Mesendoderm (in vitro differentiated cells): Measurements from ENCODE around the gene SEC16B.

ENCODE experiments used
- DNase-seq: peaks from one replicate; pipeline ENCODE4 v3.0.0; 2013
- H2AK5ac ChIP-seq: 2 replicates; pipeline ENCODE4 v1.6.1; 2013; ENCODE audit warnings: low read length, inconsistent platforms
- H2BK120ac ChIP-seq: 2 replicates; pipeline ENCODE4 v1.6.1; 2013; ENCODE audit warnings: low read depth, mild to moderate bottlenecking, low read length, moderate library complexity, mixed read lengths
- H2BK15ac ChIP-seq: replicated peaks from 2 replicates; pipeline ENCODE4 v1.6.1; 2013; ENCODE audit warnings: low read depth, mild to moderate bottlenecking, moderate library complexity
- H2BK5ac ChIP-seq: 2 replicates; pipeline ENCODE4 v1.6.1; 2013; ENCODE audit warnings: low read length, inconsistent platforms
- H3K18ac ChIP-seq: 2 replicates; pipeline ENCODE4 v1.6.1; 2013; ENCODE audit warnings: mild to moderate bottlenecking, low read length, mixed read lengths
- H3K23ac ChIP-seq: one replicate; pipeline ENCODE4 v1.6.1; 2013; ENCODE audit warnings: low read length
- H3K27ac ChIP-seq: 2 replicates; pipeline ENCODE4 v1.5.1; 2013; ENCODE audit warnings: low read depth, mild to moderate bottlenecking, inconsistent platforms, low read length, moderate library complexity
- H3K27me3 ChIP-seq: 2 replicates; pipeline ENCODE4 v1.6.1; 2013; ENCODE audit warnings: low read length, control low read depth, mild to moderate bottlenecking, inconsistent platforms; ENCODE audit not compliant: insufficient read depth, poor library complexity
- H3K36me3 ChIP-seq: 2 replicates; pipeline ENCODE4 v1.6.1; 2013; ENCODE audit warnings: low read length, inconsistent platforms; ENCODE audit not compliant: control insufficient read depth, insufficient read depth
- H3K4ac ChIP-seq: one replicate; pipeline ENCODE4 v1.6.1; 2013; ENCODE audit warnings: low read depth, mild to moderate bottlenecking, low read length, moderate library complexity
- H3K4me1 ChIP-seq: 2 replicates; pipeline ENCODE4 v1.6.1; 2013; ENCODE audit warnings: low read depth, low read length, inconsistent platforms; ENCODE audit not compliant: control insufficient read depth
- H3K4me2 ChIP-seq: 2 replicates; pipeline ENCODE4 v1.6.1; 2013; ENCODE audit warnings: low read length
- H3K4me3 ChIP-seq: 2 replicates; pipeline ENCODE4 v1.5.1; 2013; ENCODE audit warnings: mild to moderate bottlenecking, low read length
- H3K56ac ChIP-seq: one replicate; pipeline ENCODE4 v1.6.1; 2013; ENCODE audit warnings: low read length
- H3K79me1 ChIP-seq: 2 replicates; pipeline ENCODE4 v1.6.1; 2013; ENCODE audit warnings: low read length, inconsistent platforms
- H3K79me2 ChIP-seq: 2 replicates; pipeline ENCODE4 v1.6.1; 2013; ENCODE audit warnings: mild to moderate bottlenecking, low read length; ENCODE audit not compliant: control insufficient read depth, insufficient read depth
- H3K9ac ChIP-seq: 2 replicates; pipeline ENCODE4 v1.6.1; 2013; ENCODE audit warnings: low read length, inconsistent platforms
- H4K5ac ChIP-seq: one replicate; pipeline ENCODE4 v1.6.1; 2013; ENCODE audit warnings: low read length
- H4K8ac ChIP-seq: one replicate; pipeline ENCODE4 v1.6.1; 2013; ENCODE audit warnings: low read depth, mild to moderate bottlenecking, control low read depth, low read length, moderate library complexity
- WGBS: extraction: QIAGEN DNeasy Blood & Tissue Kit; methylation state at CpG from one replicate; pipeline ENCODE4 v1.1.7; 2013; ENCODE audit warnings: low lambda C conversion rate, missing lambda C conversion rate; ENCODE audit not compliant: insufficient coverage; ENCODE audit errors: extremely low coverage; 5-methylcytosine and 5-hydroxymethylcytosine counted together

SEC16B gene

GRCh38 chr1:178010674-178011464 is 41.0 kb upstream of the SEC16B start:
- H3K36me3 ChIP-seq: no peaks in the 10 kb centered on the region
- H4K8ac ChIP-seq: no peak overlapping the region
- H2BK15ac ChIP-seq: no peak overlapping the region
- no peak overlapping the region for H4K5ac ChIP-seq
- no peaks in the 10 kb centered on the region for H3K79me2 ChIP-seq
- no CpG with 5 or more reads among the region's 10 CpGs for WGBS
- no peak overlapping the region for H3K27ac ChIP-seq
- peak overlapping the region; percentile 36 for H3K4ac ChIP-seq
- no peak for DNase-seq
- no peaks in the 10 kb centered on the region for H3K79me1 ChIP-seq
- H3K27me3 ChIP-seq: no peaks in the 10 kb centered on the region
- no peak overlapping the region for H2BK5ac ChIP-seq
- H3K9ac ChIP-seq: no peak overlapping the region
- H2BK120ac ChIP-seq: no peak overlapping the region
- no peak overlapping the region for H3K18ac ChIP-seq
- H3K56ac ChIP-seq: peak overlapping the region; percentile 25
- H2AK5ac ChIP-seq: no peak overlapping the region
- no peak overlapping the region for H3K23ac ChIP-seq
- H3K4me2 ChIP-seq: no peak overlapping the region
- no peak overlapping the region for H3K4me3 ChIP-seq
- H3K4me1 ChIP-seq: peaks cover 7% of the 10 kb centered on the region

- Histone ChIP-seq H2BK120ac (no peak overlapping the region), H3K79me2 (no peaks in the 10 kb centered on the region)
These were observed 36.2 kb upstream of the SEC16B start for GRCh38 chr1:178006043-178006442.

GRCh38 chr1:178005450-178005849 is 35.6 kb upstream of the SEC16B start:
- Histone ChIP-seq H3K79me1 (no peaks in the 10 kb centered on the region), H4K8ac (no peak overlapping the region), H3K23ac (no peak overlapping the region), H3K56ac (no peak overlapping the region), H2AK5ac (no peak overlapping the region), H2BK120ac (no peak overlapping the region), H3K9ac (no peak overlapping the region), H3K4me3 (no peak overlapping the region), H3K4me1 (no peaks in the 10 kb centered on the region), H4K5ac (no peak overlapping the region), H3K18ac (no peak overlapping the region), H3K4me2 (no peak overlapping the region), H2BK5ac (no peak overlapping the region), H3K4ac (no peak overlapping the region), H3K27me3 (no peaks in the 10 kb centered on the region), H3K27ac (no peak overlapping the region), H2BK15ac (no peak overlapping the region), H3K36me3 (no peaks in the 10 kb centered on the region), H3K79me2 (no peaks in the 10 kb centered on the region)
- WGBS: no CpG with 5 or more reads among the region's 5 CpGs
- DNase-seq: no peak

More at GRCh38 chr1:178006043-178006442, 36.2 kb upstream of the SEC16B start:
- no peak overlapping the region for H2AK5ac ChIP-seq
- DNase-seq: no peak
- H3K23ac ChIP-seq: no peak overlapping the region
- H3K18ac ChIP-seq: no peak overlapping the region
- WGBS: no CpG with 5 or more reads among the region's 4 CpGs
- H3K27me3 ChIP-seq: no peaks in the 10 kb centered on the region
- no peak overlapping the region for H3K56ac ChIP-seq
- H3K36me3 ChIP-seq: no peaks in the 10 kb centered on the region
- no peak overlapping the region for H4K5ac ChIP-seq
- no peak overlapping the region for H4K8ac ChIP-seq
- no peak overlapping the region for H3K9ac ChIP-seq
- no peak overlapping the region for H2BK5ac ChIP-seq
- H3K4me1 ChIP-seq: peaks cover 5% of the 10 kb centered on the region
- no peak overlapping the region for H2BK15ac ChIP-seq
- no peak overlapping the region for H3K4me2 ChIP-seq
- H3K4ac ChIP-seq: no peak overlapping the region
- H3K4me3 ChIP-seq: no peak overlapping the region
- H3K79me1 ChIP-seq: no peaks in the 10 kb centered on the region
- H3K27ac ChIP-seq: no peak overlapping the region

GRCh38 chr1:178004926-178005391 is 35.1 kb upstream of the SEC16B start:
- Histone ChIP-seq H3K36me3 (no peaks in the 10 kb centered on the region), H3K79me1 (no peaks in the 10 kb centered on the region), H3K23ac (no peak overlapping the region), H3K79me2 (no peaks in the 10 kb centered on the region), H3K9ac (no peak overlapping the region), H3K4ac (no peak overlapping the region), H3K4me2 (no peak overlapping the region), H4K8ac (no peak overlapping the region), H2BK5ac (no peak overlapping the region), H3K4me3 (no peak overlapping the region), H2BK120ac (no peak overlapping the region), H3K27me3 (no peaks in the 10 kb centered on the region), H3K18ac (no peak overlapping the region), H2AK5ac (no peak overlapping the region), H3K56ac (no peak overlapping the region), H2BK15ac (no peak overlapping the region), H4K5ac (no peak overlapping the region), H3K27ac (no peak overlapping the region), H3K4me1 (no peaks in the 10 kb centered on the region)
- no CpG with 5 or more reads among the region's 6 CpGs for WGBS
- no peak for DNase-seq

- no CpG with 5 or more reads among the region's 4 CpGs for WGBS
- Histone ChIP-seq H3K9ac (no peak overlapping the region), H3K56ac (no peak overlapping the region), H4K8ac (no peak overlapping the region), H3K4me1 (no peaks in the 10 kb centered on the region), H3K18ac (no peak overlapping the region), H3K36me3 (no peaks in the 10 kb centered on the region), H3K4ac (no peak overlapping the region), H2AK5ac (no peak overlapping the region), H3K27me3 (no peaks in the 10 kb centered on the region), H2BK120ac (no peak overlapping the region), H2BK5ac (no peak overlapping the region), H4K5ac (no peak overlapping the region), H3K79me1 (no peaks in the 10 kb centered on the region), H3K4me2 (no peak overlapping the region), H2BK15ac (no peak overlapping the region), H3K27ac (no peak overlapping the region), H3K79me2 (no peaks in the 10 kb centered on the region), H3K4me3 (no peak overlapping the region), H3K23ac (no peak overlapping the region)
- no peak for DNase-seq
These were observed 29.1 kb upstream of the SEC16B start for GRCh38 chr1:177998696-177999631.
